Stimulated activated CD4-positive, alpha-beta T cell treated with anti-CD3 and anti-CD28 coated beads, Interleukin-12 subunit alpha, Interleukin-12 subunit beta, amount 100 ng/mL, for 24 hours (primary cell): ENCODE results near the gene PDE4DIP.
"Not testable (repeated sequence)": the region's sequence is repeated elsewhere in the genome, so short reads cannot be mapped to it uniquely, and the experiment has no call there.

Experiments used
- DNase-seq, 2 experiments: peaks; one replicate each; pipeline ENCODE4 v3.0.0-alpha.2; 2020; ENCODE audit warnings: low read depth in 2 of 2

PDE4DIP gene

GRCh38 chr1:149075505-149076127 is 231.4 kb downstream of the PDE4DIP start:
- not testable (repeated sequence) for DNase-seq
